HepG2 (cell line): Measurements from ENCODE around the gene TAF8. TPM values are rescaled to one million over a fixed set of nuclear protein-coding genes. Genes with fewer than 3 reads are reported as not detected.

Source experiments
- AKNA ChIP-seq: sonication (generic); formaldehyde crosslinking; IDR thresholded peaks from 2 replicates; pipeline ENCODE4 v1.4.0; 2020; ENCODE audit warnings: missing genetic modification reagents, borderline replicate concordance
- ATM ChIP-seq: fragments of 450-650 bp; IDR thresholded peaks from 2 replicates; pipeline ENCODE4 v1.7.1; 2017; ENCODE audit warnings: mild to moderate bottlenecking, borderline replicate concordance
- GABPB1 ChIP-seq: IDR thresholded peaks from 2 replicates; pipeline ENCODE4 v1.6.1; 2016; ENCODE audit warnings: mild to moderate bottlenecking, missing genetic modification reagents, moderate library complexity, missing compliant biosample characterization
- HNRNPH1 ChIP-seq: fragments of 200-400 bp; formaldehyde crosslinking; optimal IDR thresholded peaks from 2 replicates; pipeline ENCODE3; 2017; ENCODE audit warnings: mild to moderate bottlenecking, low read depth, low read length
- KLF6 ChIP-seq: IDR thresholded peaks from 2 replicates; pipeline ENCODE4 v1.8.0; 2016; ENCODE audit warnings: missing biosample characterization, missing genetic modification reagents
- NKX3-1 ChIP-seq: sonication (generic); formaldehyde crosslinking; IDR thresholded peaks from 2 replicates; pipeline ENCODE4 v1.5.0; 2020; ENCODE audit warnings: missing genetic modification reagents
- PATZ1 ChIP-seq: sonication (generic); formaldehyde crosslinking; IDR thresholded peaks from 2 replicates; pipeline ENCODE4 v1.4.0; 2020; ENCODE audit warnings: missing genetic modification reagents
- PTBP1 ChIP-seq: fragments of 200-400 bp; formaldehyde crosslinking; IDR thresholded peaks from 2 replicates; pipeline ENCODE4 v1.6.1; 2018; ENCODE audit warnings: low read length, low read depth; ENCODE audit not compliant: poor library complexity, severe bottlenecking
- ZFYVE20 ChIP-seq: sonication (generic); formaldehyde crosslinking; IDR thresholded peaks from 2 replicates; pipeline ENCODE4 v1.8.0; 2023; ENCODE audit warnings: low read depth, mild to moderate bottlenecking, moderate library complexity, missing genetic modification reagents, borderline replicate concordance
- ZNF12 ChIP-seq: sonication (generic); formaldehyde crosslinking; IDR thresholded peaks from 2 replicates; pipeline ENCODE4 v1.5.0; 2020; ENCODE audit warnings: missing genetic modification reagents
- ZNF136 ChIP-seq: sonication (generic); formaldehyde crosslinking; IDR thresholded peaks from 2 replicates; pipeline ENCODE4 v1.8.1; 2022; ENCODE audit warnings: low read depth, mild to moderate bottlenecking, moderate library complexity, missing genetic modification reagents
- ZNF260 ChIP-seq: sonication (generic); formaldehyde crosslinking; IDR thresholded peaks from 2 replicates; pipeline ENCODE4 v1.4.0; 2020; ENCODE audit warnings: missing genetic modification reagents, low read depth, mild to moderate bottlenecking, borderline replicate concordance
- ZNF326 ChIP-seq: sonication (generic); formaldehyde crosslinking; IDR thresholded peaks from 2 replicates; pipeline ENCODE4 v1.4.0; 2020; ENCODE audit warnings: missing genetic modification reagents, borderline replicate concordance
- ZNF709 ChIP-seq: sonication (generic); formaldehyde crosslinking; IDR thresholded peaks from 2 replicates; pipeline ENCODE4 v1.5.0; 2020; ENCODE audit warnings: mild to moderate bottlenecking, missing genetic modification reagents
- polyA plus RNA-seq, 8 experiments: library from polyadenylated mRNA; depleted of rRNA in 3 of 8; stranded (reverse) in 7 of 8; unstranded in 1 of 8; fragments of >200 nt; fragmentation: Illumina TruSeq in 4 of 8; extraction: Trizol in 4 of 8; gene quantifications; 2 replicates each; pipeline versions ENCODE4 v1.2.1 to v1.2.3, GENCODE V29; 2011 to 2016; ENCODE audit warnings: low read depth in 4 of 8, missing spikeins in 1 of 8, mixed read lengths in 1 of 8; ENCODE audit not compliant: insufficient read depth in 1 of 8
- total RNA-seq, 5 experiments: library from RNA; depleted of rRNA; stranded (reverse); fragments of >200 nt; fragmentation: Illumina TruSeq; extraction: Trizol; gene quantifications; 2 replicates each; pipeline ENCODE4 v1.2.3, GENCODE V29; 2016; ENCODE audit warnings: low read depth in 1 of 5
- TF ChIP-seq, protein P1 (sequence below): IDR thresholded peaks from 2 replicates; pipeline ENCODE4 v1.6.1; 2016; ENCODE audit warnings: mild to moderate bottlenecking, missing biosample characterization, missing genetic modification reagents
- TF ChIP-seq, protein P2 (sequence below): sonication (generic); formaldehyde crosslinking; IDR thresholded peaks from 2 replicates; pipeline ENCODE4 v1.4.0; 2020; ENCODE audit warnings: missing genetic modification reagents

TAF8 gene
- total and polyA plus RNA-seq, 2 of the 13 experiments (the other 11 are each of a cell fraction or from before 2014, with no cell fraction given), result 25.2 to 25.8 TPM

- TF ChIP-seq AKNA (CRISPR knock-in tag) (no peak), ZNF136 (CRISPR knock-in tag) (peak; percentile 78; the same call in 1 of the 2 replicates), ZFYVE20 (CRISPR knock-in tag) (no peak), ZNF260 (CRISPR knock-in tag) (no peak), PATZ1 (CRISPR knock-in tag) (peak; percentile 42; the same call in 1 of the 2 replicates), KLF6 (CRISPR knock-in tag) (peak; percentile 32; the same call in 1 of the 2 replicates), ZNF12 (no peak), NKX3-1 (CRISPR knock-in tag) (no peak), HNRNPH1 (no peak), PTBP1 (peak; percentile 26), GABPB1 (CRISPR knock-in tag) (peak; percentile 39; the same call in 1 of the 2 replicates), ATM (no peak), ZNF326 (CRISPR knock-in tag) (no peak), ZNF709 (CRISPR knock-in tag) (no peak)
- TF ChIP-seq, protein P1, sequence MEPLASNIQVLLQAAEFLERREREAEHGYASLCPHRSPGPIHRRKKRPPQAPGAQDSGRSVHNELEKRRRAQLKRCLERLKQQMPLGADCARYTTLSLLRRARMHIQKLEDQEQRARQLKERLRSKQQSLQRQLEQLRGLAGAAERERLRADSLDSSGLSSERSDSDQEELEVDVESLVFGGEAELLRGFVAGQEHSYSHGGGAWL (CRISPR knock-in tag), result 0 out of 2 replicates have a peak, but pooled peaks have one; percentile 33
- TF ChIP-seq, protein P2, sequence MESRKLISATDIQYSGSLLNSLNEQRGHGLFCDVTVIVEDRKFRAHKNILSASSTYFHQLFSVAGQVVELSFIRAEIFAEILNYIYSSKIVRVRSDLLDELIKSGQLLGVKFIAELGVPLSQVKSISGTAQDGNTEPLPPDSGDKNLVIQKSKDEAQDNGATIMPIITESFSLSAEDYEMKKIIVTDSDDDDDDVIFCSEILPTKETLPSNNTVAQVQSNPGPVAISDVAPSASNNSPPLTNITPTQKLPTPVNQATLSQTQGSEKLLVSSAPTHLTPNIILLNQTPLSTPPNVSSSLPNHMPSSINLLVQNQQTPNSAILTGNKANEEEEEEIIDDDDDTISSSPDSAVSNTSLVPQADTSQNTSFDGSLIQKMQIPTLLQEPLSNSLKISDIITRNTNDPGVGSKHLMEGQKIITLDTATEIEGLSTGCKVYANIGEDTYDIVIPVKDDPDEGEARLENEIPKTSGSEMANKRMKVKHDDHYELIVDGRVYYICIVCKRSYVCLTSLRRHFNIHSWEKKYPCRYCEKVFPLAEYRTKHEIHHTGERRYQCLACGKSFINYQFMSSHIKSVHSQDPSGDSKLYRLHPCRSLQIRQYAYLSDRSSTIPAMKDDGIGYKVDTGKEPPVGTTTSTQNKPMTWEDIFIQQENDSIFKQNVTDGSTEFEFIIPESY (CRISPR knock-in tag), result peak; percentile 46
Measured at GRCh38 chr6:42043787-42044475, 6.4 kb upstream of the TAF8 start (continued).
